GF-D8 (cell line): ENCODE measurements around the gene PRH2.

Source experiments
- DNase-seq: peaks from one replicate; lab custom pipeline; 2025; lab: John Stamatoyannopoulos, UW

Gene PRH2

DNA sequence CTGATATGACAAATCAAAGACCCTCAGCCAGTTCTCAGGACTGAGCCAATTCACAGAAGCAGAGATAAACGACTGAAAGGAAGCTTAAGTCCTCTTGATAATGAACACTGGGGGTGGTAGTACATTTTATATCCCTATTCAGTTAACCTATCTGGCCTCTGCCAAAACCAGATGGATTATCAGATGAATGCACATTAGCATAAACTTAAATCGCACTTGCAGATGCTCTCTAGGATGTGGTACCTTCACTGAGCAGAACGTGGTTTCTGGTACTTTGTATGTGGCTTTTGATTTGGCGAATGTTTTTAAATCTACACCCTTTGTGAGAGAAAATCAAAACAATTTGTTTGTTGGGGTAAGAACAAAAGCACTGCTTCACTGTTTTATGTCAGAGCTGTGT is 31.2 kb downstream of the PRH2 start:
- DNase-seq, result no peak

DNA sequence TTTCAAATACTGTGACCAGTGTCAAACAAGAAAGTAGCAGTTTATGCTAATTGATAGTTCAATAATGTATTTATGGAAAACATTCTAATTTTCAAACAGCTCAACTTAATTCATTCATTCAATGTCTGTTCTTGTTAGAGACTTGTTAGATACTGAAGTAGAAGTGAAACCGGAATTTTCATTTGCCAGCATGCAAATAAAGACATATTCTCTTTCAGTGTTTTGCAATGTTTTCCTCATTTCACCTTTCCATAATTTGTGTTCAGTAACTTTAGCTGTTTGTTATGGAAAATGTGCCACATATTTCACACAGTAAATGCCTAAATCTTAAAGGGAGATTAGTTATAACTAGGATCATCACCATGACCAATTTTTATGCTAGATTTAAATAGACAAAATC is 36.4 kb downstream of the PRH2 start:
- no peak for DNase-seq

- DNase-seq, result no peak
These were observed 37.3 kb downstream of the PRH2 start for GRCh38 chr12:10966314-10966713.

GRCh38 chr12:10967409-10967808 is 38.4 kb downstream of the PRH2 start:
- DNase-seq, result no peak

GRCh38 chr12:10968765-10969456 is 39.9 kb downstream of the PRH2 start:
- no peak for DNase-seq

DNA sequence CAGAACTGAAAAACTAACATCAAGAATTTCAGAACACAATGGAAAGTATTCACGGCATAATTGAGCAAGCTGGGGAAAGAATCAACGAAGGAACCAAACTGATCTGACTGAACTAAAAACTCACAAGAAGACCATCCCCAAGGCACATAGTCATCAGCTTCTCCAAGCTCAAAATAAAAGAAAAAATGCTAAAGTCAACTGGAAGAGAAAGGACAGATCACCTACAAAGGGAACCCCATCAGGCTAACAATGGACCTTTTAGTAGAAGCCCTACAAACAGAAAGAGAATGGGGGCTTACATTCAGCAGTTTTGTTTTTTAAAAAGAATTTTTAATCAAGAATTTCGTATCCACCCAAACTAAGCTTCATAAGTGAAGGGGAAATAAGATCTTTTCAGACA is 45.9 kb downstream of the PRH2 start:
- no peak for DNase-seq

DNA sequence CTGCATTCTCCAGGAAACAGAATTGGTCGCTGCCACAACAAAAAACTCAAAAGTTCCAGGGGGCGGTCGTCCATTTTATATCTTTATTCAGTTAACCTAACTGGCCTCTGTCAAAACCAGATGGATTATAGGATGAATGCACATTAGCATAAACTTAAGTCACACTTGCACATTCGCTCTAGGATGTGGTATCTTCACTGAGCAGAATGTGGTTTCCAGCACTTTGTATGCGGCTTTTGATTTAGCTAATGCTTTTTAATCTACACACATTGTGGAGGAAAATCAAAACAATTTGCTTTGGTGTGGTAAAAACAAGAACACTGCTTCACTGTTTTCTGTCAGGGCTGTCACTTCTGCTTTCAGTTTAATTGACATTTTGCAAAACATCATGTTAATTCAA is 53.2 kb downstream of the PRH2 start:
- DNase-seq, result no peak
